IMR-90 (cell line): ENCODE measurements around the gene CNPY3. TPM values are rescaled to one million over a fixed set of nuclear protein-coding genes. Genes with fewer than 3 reads are reported as not detected.

ENCODE experiments used
- ATAC-seq: fragments of 200-7000 bp; cut with Tn5 transposase; 2 replicates; pipeline ENCODE4 v1.9.1; 2020; ENCODE audit warnings: low read depth, mild to moderate bottlenecking, moderate library complexity
- BruUV-seq: library from RNA; stranded (reverse); fragments of 400-500 nt; replicated peaks from 2 replicates; lab custom pipeline; 2021; lab: Mats Ljungman, UMichigan
- CTCF ChIA-PET: fragments of 300-600 bp; formaldehyde crosslinking; extraction: SDS; loops from one replicate; lab custom pipeline; 2021; ENCODE audit warnings: antibody characterized with exemption; lab: Yijun Ruan, JAX
- POLR2A ChIA-PET: fragments of 300-600 bp; sonication (Branson Sonifier 250); formaldehyde crosslinking; loops from one replicate; lab custom pipeline; 2022; ENCODE audit warnings: antibody characterized with exemption; ENCODE audit not compliant: unreplicated experiment; lab: Charles Lee
- DNase-seq: peaks from one replicate; pipeline ENCODE4 v3.0.0; 2013
- H2AFZ ChIP-seq: replicated peaks from 2 replicates; pipeline ENCODE3; 2013; ENCODE audit warnings: low read length, mild to moderate bottlenecking; ENCODE audit not compliant: poor library complexity
- H2AK5ac ChIP-seq: 2 replicates; pipeline ENCODE4 v1.6.1; 2013; ENCODE audit warnings: low read depth, low read length, inconsistent platforms
- H2AK9ac ChIP-seq: replicated peaks from 2 replicates; pipeline ENCODE3; 2013; ENCODE audit warnings: mild to moderate bottlenecking, low read depth, low read length, moderate library complexity; ENCODE audit not compliant: poor library complexity
- H2BK120ac ChIP-seq: 2 replicates; pipeline ENCODE4 v1.6.1; 2013; ENCODE audit warnings: low read depth, low read length, inconsistent platforms
- H2BK15ac ChIP-seq: 3 replicates; pipeline ENCODE4 v1.6.1; 2013; ENCODE audit warnings: low read depth, low read length, inconsistent platforms
- H2BK20ac ChIP-seq: 2 replicates; pipeline ENCODE4 v1.6.1; 2013; ENCODE audit warnings: low read depth, mild to moderate bottlenecking, inconsistent platforms, low read length, moderate library complexity
- H2BK5ac ChIP-seq: 2 replicates; pipeline ENCODE4 v1.6.1; 2013; ENCODE audit warnings: mild to moderate bottlenecking, low read depth, low read length, inconsistent platforms; ENCODE audit not compliant: poor library complexity, severe bottlenecking
- H3K14ac ChIP-seq: replicated peaks from 2 replicates; pipeline ENCODE4 v1.6.1; 2013; ENCODE audit warnings: low read depth, low read length, inconsistent platforms
- H3K18ac ChIP-seq: 2 replicates; pipeline ENCODE4 v1.6.1; 2013; ENCODE audit warnings: low read depth, low read length, control low read depth
- H3K23ac ChIP-seq: 2 replicates; pipeline ENCODE4 v1.6.1; 2013; ENCODE audit warnings: low read depth, low read length, inconsistent platforms
- H3K27ac ChIP-seq: 2 replicates; pipeline ENCODE4 v1.5.1; 2013; ENCODE audit warnings: mild to moderate bottlenecking, control low read depth, low read length; ENCODE audit not compliant: insufficient read depth
- H3K27me3 ChIP-seq: 2 replicates; pipeline ENCODE4 v1.6.1; 2013; ENCODE audit warnings: low read length; ENCODE audit not compliant: control insufficient read depth, insufficient read depth
- H3K36me3 ChIP-seq: 2 replicates; pipeline ENCODE4 v1.6.1; 2013; ENCODE audit warnings: low read length, mixed read lengths; ENCODE audit not compliant: control insufficient read depth, insufficient read depth
- H3K4ac ChIP-seq: 2 replicates; pipeline ENCODE4 v1.6.1; 2013; ENCODE audit warnings: low read depth, low read length, inconsistent platforms
- H3K4me1 ChIP-seq: 2 replicates; pipeline ENCODE4 v1.6.1; 2013; ENCODE audit warnings: low read length, mixed read lengths; ENCODE audit not compliant: control insufficient read depth, insufficient read depth
- H3K4me2 ChIP-seq: 2 replicates; pipeline ENCODE4 v1.6.1; 2013; ENCODE audit warnings: low read depth, mild to moderate bottlenecking, control low read depth, low read length, moderate library complexity
- H3K4me3 ChIP-seq: 2 replicates; pipeline ENCODE4 v1.5.1; 2013; ENCODE audit warnings: low read depth, mild to moderate bottlenecking, control low read depth, low read length, moderate library complexity; ENCODE audit not compliant: insufficient read depth
- H3K56ac ChIP-seq: 2 replicates; pipeline ENCODE4 v1.6.1; 2013; ENCODE audit warnings: low read length, inconsistent platforms; ENCODE audit not compliant: insufficient read depth; ENCODE audit errors: extremely low read depth
- H3K79me1 ChIP-seq, 2 experiments: 2 replicates each; pipeline ENCODE4 v1.6.1; 2013; ENCODE audit warnings: low read length in 2 of 2, inconsistent platforms in 1 of 2, low read depth in 1 of 2
- H3K9ac ChIP-seq: 2 replicates; pipeline ENCODE4 v1.6.1; 2013; ENCODE audit warnings: low read depth, low read length, control low read depth
- H3K9me1 ChIP-seq: 2 replicates; pipeline ENCODE4 v1.6.1; 2013; ENCODE audit warnings: low read length, inconsistent platforms; ENCODE audit not compliant: insufficient read depth
- H3K9me3 ChIP-seq: 2 replicates; pipeline ENCODE4 v1.6.1; 2013; ENCODE audit warnings: low read length; ENCODE audit not compliant: control insufficient read depth, insufficient read depth
- H4K20me1 ChIP-seq: 2 replicates; pipeline ENCODE4 v1.6.1; 2013; ENCODE audit warnings: low read length, inconsistent platforms; ENCODE audit not compliant: insufficient read depth
- H4K5ac ChIP-seq: 2 replicates; pipeline ENCODE4 v1.6.1; 2013; ENCODE audit warnings: mild to moderate bottlenecking, low read depth, low read length, control low read depth
- H4K8ac ChIP-seq, 2 experiments: 2 replicates each; pipeline ENCODE4 v1.6.1; 2013; ENCODE audit warnings: low read depth in 2 of 2, low read length in 2 of 2, control low read depth in 1 of 2, inconsistent platforms in 1 of 2
- H4K91ac ChIP-seq: 2 replicates; pipeline ENCODE4 v1.6.1; 2013; ENCODE audit warnings: low read depth, low read length, inconsistent platforms; ENCODE audit not compliant: insufficient read depth
- BHLHE40 ChIP-seq: fragments of 150-350 bp; IDR thresholded peaks from 2 replicates; pipeline ENCODE4 v1.6.1; 2016; ENCODE audit warnings: mild to moderate bottlenecking, low read depth, low read length
- CEBPB ChIP-seq: IDR thresholded peaks from 2 replicates; pipeline ENCODE4 v1.6.1; 2012; ENCODE audit warnings: low read depth, low read length, improper control_type of control experiment
- CHD1 ChIP-seq: IDR thresholded peaks from 2 replicates; pipeline ENCODE4 v1.6.1; 2012; ENCODE audit warnings: low read depth, low read length, improper control_type of control experiment
- FOS ChIP-seq: fragments of 150-350 bp; IDR thresholded peaks from 2 replicates; pipeline ENCODE4 v1.6.1; 2016; ENCODE audit warnings: low read depth, low read length
- MAFK ChIP-seq: IDR thresholded peaks from 2 replicates; pipeline ENCODE4 v1.6.1; 2012; ENCODE audit warnings: low read depth, low read length, improper control_type of control experiment
- MAZ ChIP-seq: IDR thresholded peaks from 2 replicates; pipeline ENCODE4 v1.6.1; 2012; ENCODE audit warnings: low read depth, mild to moderate bottlenecking, low read length, improper control_type of control experiment, moderate library complexity, borderline replicate concordance
- MXI1 ChIP-seq: IDR thresholded peaks from 2 replicates; pipeline ENCODE4 v1.6.1; 2012; ENCODE audit warnings: low read depth, mild to moderate bottlenecking, low read length, moderate library complexity, borderline replicate concordance
- NFE2L2 ChIP-seq: fragments of 150-350 bp; IDR thresholded peaks from 2 replicates; pipeline ENCODE4 v1.6.1; 2016; ENCODE audit warnings: low read depth, mild to moderate bottlenecking, low read length
- POLR2A ChIP-seq: IDR thresholded peaks from 2 replicates; pipeline ENCODE4 v1.6.1; 2012; ENCODE audit warnings: mild to moderate bottlenecking, low read depth, low read length
- RAD21 ChIP-seq: IDR thresholded peaks from 2 replicates; pipeline ENCODE4 v1.6.1; 2012; ENCODE audit warnings: low read length, improper control_type of control experiment
- RCOR1 ChIP-seq: IDR thresholded peaks from 2 replicates; pipeline ENCODE4 v1.6.1; 2012; ENCODE audit warnings: mild to moderate bottlenecking, low read length, improper control_type of control experiment; ENCODE audit not compliant: insufficient replicate concordance
- RFX5 ChIP-seq: IDR thresholded peaks from 2 replicates; pipeline ENCODE4 v1.8.0; 2012; ENCODE audit warnings: low read depth, mild to moderate bottlenecking, low read length, moderate library complexity
- SMC3 ChIP-seq: fragments of 150-350 bp; IDR thresholded peaks from 2 replicates; pipeline ENCODE4 v1.6.1; 2016; ENCODE audit warnings: low read depth, mild to moderate bottlenecking, antibody characterized with exemption, low read length, moderate library complexity
- USF2 ChIP-seq: fragments of 150-350 bp; IDR thresholded peaks from 2 replicates; pipeline ENCODE4 v1.6.1; 2017; ENCODE audit warnings: mild to moderate bottlenecking, antibody characterized with exemption, low read length, low read depth
- WGBS, 2 experiments: methylation state at CpG; one replicate each; pipeline versions ENCODE4 v1.1.5 to v1.1.7; 2013; ENCODE audit warnings: missing lambda C conversion rate in 2 of 2; ENCODE audit not compliant: insufficient read length in 1 of 2; ENCODE audit errors: extremely low coverage in 2 of 2; 5-methylcytosine and 5-hydroxymethylcytosine counted together
- dilution Hi-C: fragments of 300-500 bp; cut with HindIII; formaldehyde crosslinking; loops from one replicate; pipeline ENCODE4 v1.14.3; 2018; ENCODE audit warnings: low sequenced_read_pairs; ENCODE audit not compliant: unreplicated experiment
- in situ Hi-C: fragments of 300-500 bp; cut with MboI; formaldehyde crosslinking; loops from 3 replicates; pipeline ENCODE4 v1.14.3; 2019; ENCODE audit warnings: low sequenced_read_pairs, inconsistent platforms, mixed read lengths
- intact Hi-C: fragments of 100-400 bp; cut with micrococcal nuclease; formaldehyde crosslinking; loops from 2 replicates; pipeline ENCODE4 v1.10.0; 2022
- polyA plus RNA-seq, 3 experiments: library from polyadenylated mRNA; depleted of rRNA; stranded (reverse); fragments of >200 nt; gene quantifications; 2 replicates each; pipeline ENCODE4 v1.2.3, GENCODE V29; 2012; ENCODE audit warnings: low replicate concordance in 1 of 3
- total RNA-seq: library from RNA; depleted of rRNA; stranded (reverse); fragments of >200 nt; gene quantifications from 2 replicates; pipeline ENCODE4 v1.2.3, GENCODE V29; 2012
- TF ChIP-seq, protein P1 (sequence below): conservative IDR thresholded peaks from 2 replicates; pipeline ENCODE4 v1.5.1; 2012; ENCODE audit warnings: mild to moderate bottlenecking, low read depth, low read length, improper control_type of control experiment
- TF ChIP-seq, protein P2 (sequence below): fragments of 150-350 bp; IDR thresholded peaks from 2 replicates; pipeline ENCODE4 v1.6.1; 2016; ENCODE audit warnings: low read depth, mild to moderate bottlenecking, low read length, moderate library complexity, borderline replicate concordance

The CNPY3 gene
- total and polyA plus RNA-seq, 2 of the 4 experiments (the other 2 are of a cell fraction): 13.3 to 39.2 TPM

GRCh38 chr6:42988486-42989020, 59.3 kb downstream of the CNPY3 start:
- Histone ChIP-seq H3K27me3 (no peaks in the 10 kb centered on the region), H3K4me2 (no peak overlapping the region), H3K18ac (no peak overlapping the region), H3K9ac (no peak overlapping the region), H4K5ac (no peak overlapping the region), H2BK15ac (no peak overlapping the region), H3K56ac (no peak overlapping the region), H2BK120ac (no peak overlapping the region), H3K4ac (no peak overlapping the region), H4K20me1 (peaks cover 30% of the 10 kb centered on the region), H4K8ac (no peak overlapping the region), H2BK20ac (no peak overlapping the region), H3K36me3 (peaks cover 23% of the 10 kb centered on the region), H3K4me3 (no peak overlapping the region), H3K14ac (no peak overlapping the region), H3K9me1 (peaks cover 19% of the 10 kb centered on the region; the same call in 1 of the 2 replicates), H3K23ac (peak overlapping the region; percentile 45; the same call in 1 of the 2 replicates), H2AFZ (no peak overlapping the region), H3K4me1 (peaks cover 3% of the 10 kb centered on the region; the same call in 1 of the 2 replicates), H4K91ac (no peak overlapping the region), H2AK5ac (no peak overlapping the region), H2AK9ac (no peak overlapping the region), H3K9me3 (no peaks in the 10 kb centered on the region), H3K27ac (no peak overlapping the region), H2BK5ac (no peak overlapping the region), H3K79me1 (peaks cover 56 to 65% of the 10 kb centered on the region in 2 experiments)
- DNase-seq (peak; percentile 36), ATAC-seq (no peak)
- intact Hi-C loops: no loop called here
- POLR2A ChIA-PET: no interaction called here
- WGBS, 2 experiments: 100% methylated on average over 1 of the region's 1 CpG; no CpG with 5 or more reads in 1 of the 2 experiments
- CTCF ChIA-PET: no interaction called here
- in situ Hi-C loops: no loop called here
- TF ChIP-seq BHLHE40 (no peak), POLR2A (no peak), NFE2L2 (no peak), RCOR1 (no peak), SMC3 (no peak), RFX5 (no peak), MAZ (no peak), RAD21 (no peak), MAFK (no peak), FOS (no peak), CHD1 (no peak), CEBPB (no peak), MXI1 (no peak), USF2 (no peak)
- TF ChIP-seq, protein P1, sequence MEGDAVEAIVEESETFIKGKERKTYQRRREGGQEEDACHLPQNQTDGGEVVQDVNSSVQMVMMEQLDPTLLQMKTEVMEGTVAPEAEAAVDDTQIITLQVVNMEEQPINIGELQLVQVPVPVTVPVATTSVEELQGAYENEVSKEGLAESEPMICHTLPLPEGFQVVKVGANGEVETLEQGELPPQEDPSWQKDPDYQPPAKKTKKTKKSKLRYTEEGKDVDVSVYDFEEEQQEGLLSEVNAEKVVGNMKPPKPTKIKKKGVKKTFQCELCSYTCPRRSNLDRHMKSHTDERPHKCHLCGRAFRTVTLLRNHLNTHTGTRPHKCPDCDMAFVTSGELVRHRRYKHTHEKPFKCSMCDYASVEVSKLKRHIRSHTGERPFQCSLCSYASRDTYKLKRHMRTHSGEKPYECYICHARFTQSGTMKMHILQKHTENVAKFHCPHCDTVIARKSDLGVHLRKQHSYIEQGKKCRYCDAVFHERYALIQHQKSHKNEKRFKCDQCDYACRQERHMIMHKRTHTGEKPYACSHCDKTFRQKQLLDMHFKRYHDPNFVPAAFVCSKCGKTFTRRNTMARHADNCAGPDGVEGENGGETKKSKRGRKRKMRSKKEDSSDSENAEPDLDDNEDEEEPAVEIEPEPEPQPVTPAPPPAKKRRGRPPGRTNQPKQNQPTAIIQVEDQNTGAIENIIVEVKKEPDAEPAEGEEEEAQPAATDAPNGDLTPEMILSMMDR: no peak
- TF ChIP-seq, protein P2, sequence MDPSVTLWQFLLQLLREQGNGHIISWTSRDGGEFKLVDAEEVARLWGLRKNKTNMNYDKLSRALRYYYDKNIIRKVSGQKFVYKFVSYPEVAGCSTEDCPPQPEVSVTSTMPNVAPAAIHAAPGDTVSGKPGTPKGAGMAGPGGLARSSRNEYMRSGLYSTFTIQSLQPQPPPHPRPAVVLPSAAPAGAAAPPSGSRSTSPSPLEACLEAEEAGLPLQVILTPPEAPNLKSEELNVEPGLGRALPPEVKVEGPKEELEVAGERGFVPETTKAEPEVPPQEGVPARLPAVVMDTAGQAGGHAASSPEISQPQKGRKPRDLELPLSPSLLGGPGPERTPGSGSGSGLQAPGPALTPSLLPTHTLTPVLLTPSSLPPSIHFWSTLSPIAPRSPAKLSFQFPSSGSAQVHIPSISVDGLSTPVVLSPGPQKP: no peak
- no TSS peak for BruUV-seq
- dilution Hi-C loops: no loop called here
